ENCODE measurements around the gene CORO2B.
"Not testable (repeated sequence)": the region's sequence is repeated elsewhere in the genome, so short reads cannot be mapped to it uniquely, and the experiment has no call there.

The CORO2B gene

GRCh38 chr15:68644083-68644904 lies 65.5 kb downstream of the CORO2B start:
- H3K4me1 ChIP-seq (ENCODE audit: control insufficient read depth in 1 of 2, insufficient read depth in 1 of 2, low read depth in 1 of 2, low read length in 1 of 2) = no peaks in the 10 kb centered on the region
- TF ChIP-seq, protein P1, sequence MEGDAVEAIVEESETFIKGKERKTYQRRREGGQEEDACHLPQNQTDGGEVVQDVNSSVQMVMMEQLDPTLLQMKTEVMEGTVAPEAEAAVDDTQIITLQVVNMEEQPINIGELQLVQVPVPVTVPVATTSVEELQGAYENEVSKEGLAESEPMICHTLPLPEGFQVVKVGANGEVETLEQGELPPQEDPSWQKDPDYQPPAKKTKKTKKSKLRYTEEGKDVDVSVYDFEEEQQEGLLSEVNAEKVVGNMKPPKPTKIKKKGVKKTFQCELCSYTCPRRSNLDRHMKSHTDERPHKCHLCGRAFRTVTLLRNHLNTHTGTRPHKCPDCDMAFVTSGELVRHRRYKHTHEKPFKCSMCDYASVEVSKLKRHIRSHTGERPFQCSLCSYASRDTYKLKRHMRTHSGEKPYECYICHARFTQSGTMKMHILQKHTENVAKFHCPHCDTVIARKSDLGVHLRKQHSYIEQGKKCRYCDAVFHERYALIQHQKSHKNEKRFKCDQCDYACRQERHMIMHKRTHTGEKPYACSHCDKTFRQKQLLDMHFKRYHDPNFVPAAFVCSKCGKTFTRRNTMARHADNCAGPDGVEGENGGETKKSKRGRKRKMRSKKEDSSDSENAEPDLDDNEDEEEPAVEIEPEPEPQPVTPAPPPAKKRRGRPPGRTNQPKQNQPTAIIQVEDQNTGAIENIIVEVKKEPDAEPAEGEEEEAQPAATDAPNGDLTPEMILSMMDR (IDR thresholded peaks at IDR 0.05) = no peak
- no peaks in the 10 kb centered on the region for H3K36me3 ChIP-seq
- H3K4me3 ChIP-seq (ENCODE audit: low read depth in 1 of 2, low read length in 1 of 2) = no peak overlapping the region
- no peaks in the 10 kb centered on the region for H3K27me3 ChIP-seq
- no peak overlapping the region for H3K27ac ChIP-seq
- H3K9me3 ChIP-seq = no peaks in the 10 kb centered on the region

- TF ChIP-seq, protein P1 (IDR thresholded peaks at IDR 0.05) = no peak
- Histone ChIP-seq H3K27ac (no peak overlapping the region), H3K4me1 (ENCODE audit: control insufficient read depth in 1 of 2, insufficient read depth in 1 of 2, low read depth in 1 of 2, low read length in 1 of 2) (no peaks in the 10 kb centered on the region)
Measured at GRCh38 chr15:68644996-68645395, 66.2 kb downstream of the CORO2B start.

GRCh38 chr15:68646156-68646555 lies 67.4 kb downstream of the CORO2B start:
- no peak overlapping the region for H3K4me3 ChIP-seq (ENCODE audit: low read depth in 1 of 2, low read length in 1 of 2)
- no peak overlapping the region for H3K27ac ChIP-seq
- H3K36me3 ChIP-seq = no peaks in the 10 kb centered on the region

More at GRCh38 chr15:68644996-68645395, 66.2 kb downstream of the CORO2B start:
- H3K36me3 ChIP-seq = no peaks in the 10 kb centered on the region
- no peaks in the 10 kb centered on the region for H3K27me3 ChIP-seq
- H3K4me3 ChIP-seq (ENCODE audit: low read depth in 1 of 2, low read length in 1 of 2) = no peak overlapping the region
- H3K9me3 ChIP-seq = no peaks in the 10 kb centered on the region

GRCh38 chr15:68646696-68647095 lies 67.9 kb downstream of the CORO2B start:
- Histone ChIP-seq H3K9me3 (no peaks in the 10 kb centered on the region), H3K36me3 (no peaks in the 10 kb centered on the region), H3K4me3 (ENCODE audit: low read depth in 1 of 2, low read length in 1 of 2) (no peak overlapping the region), H3K27me3 (no peaks in the 10 kb centered on the region), H3K27ac (no peak overlapping the region), H3K4me1 (ENCODE audit: control insufficient read depth in 1 of 2, insufficient read depth in 1 of 2, low read depth in 1 of 2, low read length in 1 of 2) (no peaks in the 10 kb centered on the region)
- TF ChIP-seq, protein P1 (IDR thresholded peaks at IDR 0.05) = no peak

More at GRCh38 chr15:68646156-68646555, 67.4 kb downstream of the CORO2B start:
- TF ChIP-seq, protein P1 (IDR thresholded peaks at IDR 0.05) = no peak
- H3K4me1 ChIP-seq (ENCODE audit: control insufficient read depth in 1 of 2, insufficient read depth in 1 of 2, low read depth in 1 of 2, low read length in 1 of 2) = no peaks in the 10 kb centered on the region
- H3K9me3 ChIP-seq = no peaks in the 10 kb centered on the region
- no peaks in the 10 kb centered on the region for H3K27me3 ChIP-seq

- H3K27me3 ChIP-seq; H3K36me3 ChIP-seq; H3K9me3 ChIP-seq; H3K4me3 ChIP-seq (ENCODE audit: low read depth in 1 of 2, low read length in 1 of 2); H3K4me1 ChIP-seq (ENCODE audit: control insufficient read depth in 1 of 2, insufficient read depth in 1 of 2, low read depth in 1 of 2, low read length in 1 of 2); H3K27ac ChIP-seq: not testable (repeated sequence)
Measured at GRCh38 chr15:68647361-68647760, 68.6 kb downstream of the CORO2B start.

- no peaks in the 10 kb centered on the region for H3K9me3 ChIP-seq
- H3K4me3 ChIP-seq (ENCODE audit: low read depth in 1 of 2, low read length in 1 of 2) = no peak overlapping the region
- H3K36me3 ChIP-seq = no peaks in the 10 kb centered on the region
- H3K27ac ChIP-seq = no peak overlapping the region
- TF ChIP-seq, protein P1 (IDR thresholded peaks at IDR 0.05) = peak; percentile 75
- no peaks in the 10 kb centered on the region for H3K27me3 ChIP-seq
- H3K4me1 ChIP-seq (ENCODE audit: control insufficient read depth in 1 of 2, insufficient read depth in 1 of 2, low read depth in 1 of 2, low read length in 1 of 2) = no peaks in the 10 kb centered on the region
Measured at GRCh38 chr15:68650901-68651709, 72.3 kb downstream of the CORO2B start.
